HT-29 (cell line): ENCODE results near the gene SOX6. TPM values are rescaled to one million over a fixed set of nuclear protein-coding genes. Genes with fewer than 3 reads are reported as not detected.
"Not testable (repeated sequence)": the region's sequence is repeated elsewhere in the genome, so short reads cannot be mapped to it uniquely, and the experiment has no call there.

Source experiments
- DNase-seq: peaks from one replicate; pipeline ENCODE4 v3.0.0-alpha.2; 2015; ENCODE audit warnings: low spot score
- total RNA-seq: library from RNA; depleted of rRNA; stranded (reverse); fragments of >200 nt; shearing (Covaris generic); gene quantifications from 2 replicates; pipeline ENCODE4 v1.2.3, GENCODE V29; 2014

The SOX6 gene
- total RNA-seq, 1 experiment from 2014 or later, result 0.03 TPM

GRCh38 chr11:16049611-16050010 is 306.7 kb downstream of the SOX6 start:
- DNase-seq, result no peak

- no peak for DNase-seq
Observed at GRCh38 chr11:16047073-16047472, 309.3 kb downstream of the SOX6 start.

- no peak for DNase-seq
Observed at GRCh38 chr11:16043617-16044016, 312.7 kb downstream of the SOX6 start.

- DNase-seq, result no peak
Observed at GRCh38 chr11:16041207-16041606, 315.1 kb downstream of the SOX6 start.

GRCh38 chr11:16040151-16040550 is 316.2 kb downstream of the SOX6 start:
- peak; percentile 40 for DNase-seq

- no peak for DNase-seq
Observed at GRCh38 chr11:16037179-16037578, 319.2 kb downstream of the SOX6 start.

- DNase-seq, result no peak
Observed at GRCh38 chr11:16036218-16036617, 320.1 kb downstream of the SOX6 start.

GRCh38 chr11:16034074-16034473 is 322.3 kb downstream of the SOX6 start:
- no peak for DNase-seq

- no peak for DNase-seq
Observed at GRCh38 chr11:16032974-16033373, 323.4 kb downstream of the SOX6 start.

- DNase-seq, result no peak
Observed at GRCh38 chr11:16031210-16031609, 325.1 kb downstream of the SOX6 start.

GRCh38 chr11:16030664-16031063 is 325.7 kb downstream of the SOX6 start:
- no peak for DNase-seq

- DNase-seq, result not testable (repeated sequence)
Observed at GRCh38 chr11:16029151-16029550, 327.2 kb downstream of the SOX6 start.

GRCh38 chr11:16028419-16028818 is 327.9 kb downstream of the SOX6 start:
- no peak for DNase-seq

GRCh38 chr11:16027621-16028020 is 328.7 kb downstream of the SOX6 start:
- no peak for DNase-seq

GRCh38 chr11:16026849-16027248 is 329.5 kb downstream of the SOX6 start:
- no peak for DNase-seq

GRCh38 chr11:16018931-16019330 is 337.4 kb downstream of the SOX6 start:
- DNase-seq, result no peak

GRCh38 chr11:16016468-16016829 is 339.9 kb downstream of the SOX6 start:
- no peak for DNase-seq

- no peak for DNase-seq
Observed at GRCh38 chr11:16015741-16016467, 340.4 kb downstream of the SOX6 start.

GRCh38 chr11:16013649-16014275 is 342.6 kb downstream of the SOX6 start:
- DNase-seq, result no peak

- no peak for DNase-seq
Observed at GRCh38 chr11:16013242-16013641, 343.1 kb downstream of the SOX6 start.

- DNase-seq, result no peak
Observed at GRCh38 chr11:16012125-16012751, 344.1 kb downstream of the SOX6 start.

- DNase-seq, result no peak
Observed at GRCh38 chr11:16011396-16011795, 344.9 kb downstream of the SOX6 start.

GRCh38 chr11:16009021-16009420 is 347.3 kb downstream of the SOX6 start:
- no peak for DNase-seq
